ENCODE measurements around the gene KLHL2. TPM values are rescaled to one million over a fixed set of nuclear protein-coding genes. Genes with fewer than 3 reads are reported as not detected.

Gene KLHL2
- total and polyA plus RNA-seq, 2 of the 13 experiments (the other 11 are each of a cell fraction or from before 2014, with no cell fraction given), result 9.2 to 17.6 TPM

- Histone ChIP-seq H3K36me3 (replicated peaks in 1 of 2; ENCODE audit: control insufficient read depth in 1 of 2, insufficient read depth in 2 of 2, low read length in 2 of 2) (no peaks in the 10 kb centered on the region), H3K9me3 (ENCODE audit: low read length) (no peaks in the 10 kb centered on the region), H3K4me1 (ENCODE audit: insufficient read depth, low read length) (peaks cover 7% of the 10 kb centered on the region), H3K27ac (ENCODE audit: extremely low read length, insufficient read depth, low read length) (no peak overlapping the region), H3K4me2 (ENCODE audit: low read depth, low read length) (no peak overlapping the region), H2AFZ (ENCODE audit: low read length) (no peak overlapping the region), H3K27me3 (ENCODE audit: control insufficient read depth in 1 of 2, insufficient read depth in 2 of 2, low read length in 2 of 2) (0 out of 5 replicates have a peak, but pooled peaks cover 0 to 3% of the 10 kb centered on the region in 2 experiments), H4K20me1 (ENCODE audit: insufficient read depth, low read length) (no peaks in the 10 kb centered on the region), H3K4me3 (replicated peaks in 1 of 3; ENCODE audit: insufficient read depth in 1 of 3, low read depth in 2 of 3, low read length in 3 of 3) (no peak overlapping the region), H3K79me2 (ENCODE audit: insufficient read depth, low read length) (no peaks in the 10 kb centered on the region), H3K9ac (ENCODE audit: insufficient read depth, low read depth, low read length) (no peak overlapping the region)
- ChIA-PET POLR2A (no interaction called here), CTCF (ENCODE audit: low intra/inter-chr PET ratio, low total read pairs) (no interaction called here)
- in situ Hi-C loops (cut with HindIII; ENCODE audit: extremely low pct_ligation_motif_present, low pct_unique_long_range_greater_than_20kb) (no loop called here), intact Hi-C loops (cut with micrococcal nuclease; ENCODE audit: unreplicated experiment) (no loop called here)
- DNase-seq (ENCODE audit: low spot score), result no peak
- ATAC-seq, result no peak
- TF ChIP-seq ZBTB10 (CRISPR knock-in tag; IDR thresholded peaks at IDR 0.05; ENCODE audit: borderline replicate concordance) (no peak), IRX3 (CRISPR knock-in tag; IDR thresholded peaks at IDR 0.05; ENCODE audit: borderline replicate concordance, low read depth) (no peak), MAFK (conservative IDR thresholded peaks at IDR 0.05 in 1 of 2, IDR thresholded peaks at IDR 0.05 in 1 of 2; ENCODE audit: low read length in 2 of 2) (no peak), ZNF253 (CRISPR knock-in tag; IDR thresholded peaks at IDR 0.05; ENCODE audit: borderline replicate concordance) (no peak)
- TF ChIP-seq, protein P1, sequence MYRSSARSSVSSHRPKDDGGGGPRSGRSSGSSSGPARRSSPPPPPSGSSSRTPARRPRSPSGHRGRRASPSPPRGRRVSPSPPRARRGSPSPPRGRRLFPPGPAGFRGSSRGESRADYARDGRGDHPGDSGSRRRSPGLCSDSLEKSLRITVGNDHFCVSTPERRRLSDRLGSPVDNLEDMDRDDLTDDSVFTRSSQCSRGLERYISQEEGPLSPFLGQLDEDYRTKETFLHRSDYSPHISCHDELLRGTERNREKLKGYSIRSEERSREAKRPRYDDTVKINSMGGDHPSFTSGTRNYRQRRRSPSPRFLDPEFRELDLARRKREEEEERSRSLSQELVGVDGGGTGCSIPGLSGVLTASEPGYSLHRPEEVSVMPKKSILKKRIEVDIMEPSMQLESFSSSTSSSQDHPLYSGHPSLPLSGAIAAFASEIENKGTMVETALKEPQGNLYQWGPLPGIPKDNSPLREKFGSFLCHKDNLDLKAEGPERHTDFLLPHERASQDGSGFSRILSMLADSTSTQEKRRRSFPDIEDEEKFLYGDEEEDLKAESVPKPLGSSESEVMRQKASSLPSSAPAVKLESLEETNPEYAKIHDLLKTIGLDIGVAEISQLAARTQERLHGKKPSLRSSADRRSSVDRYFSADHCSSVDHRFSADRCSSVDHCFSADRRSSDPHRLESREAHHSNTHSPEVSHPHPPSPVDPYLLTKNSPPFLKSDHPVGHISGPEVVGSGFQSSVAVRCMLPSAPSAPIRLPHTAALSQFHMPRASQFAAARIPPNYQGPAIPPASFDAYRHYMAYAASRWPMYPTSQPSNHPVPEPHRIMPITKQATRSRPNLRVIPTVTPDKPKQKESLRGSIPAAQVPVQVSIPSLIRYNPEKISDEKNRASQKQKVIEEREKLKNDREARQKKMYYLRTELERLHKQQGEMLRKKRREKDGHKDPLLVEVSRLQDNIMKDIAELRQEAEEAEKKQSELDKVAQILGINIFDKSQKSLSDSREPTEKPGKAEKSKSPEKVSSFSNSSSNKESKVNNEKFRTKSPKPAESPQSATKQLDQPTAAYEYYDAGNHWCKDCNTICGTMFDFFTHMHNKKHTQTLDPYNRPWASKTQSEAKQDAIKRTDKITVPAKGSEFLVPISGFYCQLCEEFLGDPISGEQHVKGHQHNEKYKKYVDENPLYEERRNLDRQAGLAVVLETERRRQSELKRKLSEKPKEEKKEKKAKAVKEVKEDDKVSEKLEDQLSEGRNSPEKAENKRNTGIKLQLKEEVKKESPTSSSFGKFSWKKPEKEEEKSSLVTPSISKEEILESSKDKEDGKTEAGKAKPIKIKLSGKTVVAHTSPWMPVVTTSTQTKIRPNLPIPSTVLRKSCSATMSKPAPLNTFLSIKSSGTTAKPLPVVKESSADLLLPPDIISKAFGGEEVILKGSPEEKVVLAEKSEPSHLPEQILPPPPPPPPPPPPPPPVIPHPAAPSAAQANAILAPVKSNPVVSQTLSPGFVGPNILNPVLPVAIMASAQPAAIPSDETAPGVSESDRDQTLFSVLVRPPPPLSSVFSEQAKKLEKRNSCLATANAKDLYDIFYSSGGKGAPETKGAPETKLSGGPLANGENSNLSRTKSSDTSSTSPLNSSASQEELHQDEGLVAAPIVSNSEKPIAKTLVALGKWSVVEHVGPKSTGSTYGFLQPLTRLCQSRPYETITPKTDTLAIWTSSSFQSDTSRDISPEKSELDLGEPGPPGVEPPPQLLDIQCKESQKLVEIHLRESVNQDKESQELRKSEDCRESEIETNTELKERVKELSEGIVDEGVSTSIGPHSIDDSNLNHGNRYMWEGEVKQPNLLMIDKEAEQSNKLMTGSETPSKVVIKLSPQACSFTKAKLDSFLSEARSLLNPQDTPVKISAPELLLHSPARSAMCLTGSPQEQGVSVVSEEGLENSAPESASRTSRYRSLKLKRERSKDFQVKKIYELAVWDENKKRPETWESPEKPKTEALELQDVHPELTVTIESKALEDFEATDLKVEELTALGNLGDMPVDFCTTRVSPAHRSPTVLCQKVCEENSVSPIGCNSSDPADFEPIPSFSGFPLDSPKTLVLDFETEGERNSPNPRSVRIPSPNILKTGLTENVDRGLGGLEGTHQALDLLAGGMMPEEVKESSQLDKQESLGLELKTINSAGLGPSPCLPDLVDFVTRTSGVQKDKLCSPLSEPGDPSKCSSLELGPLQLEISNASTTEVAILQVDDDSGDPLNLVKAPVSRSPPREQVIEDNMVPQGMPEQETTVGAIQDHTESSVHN (CRISPR knock-in tag; IDR thresholded peaks at IDR 0.05), result no peak
- no peak for FAIRE-seq
- BruUV-seq (replicated peaks), result no TSS peak
These were observed 8.1 kb upstream of the KLHL2 start for GRCh38 chr4:165199286-165199685.
